DOHH2 (cell line): ENCODE measurements around the gene SLC15A5.

ENCODE experiments used
- CTCF ChIP-seq: fragments of 200-600 bp; sonication (generic); IDR thresholded peaks from one replicate; pipeline ENCODE4 v1.5.1; 2014; ENCODE audit warnings: antibody characterized with exemption, mild to moderate bottlenecking, low read depth, low read length; ENCODE audit not compliant: poor library complexity, severe bottlenecking
- EZH2phosphoT487 ChIP-seq: fragments of 200-600 bp; sonication (generic); IDR thresholded peaks from 2 replicates; pipeline ENCODE4 v1.6.1; 2017; ENCODE audit warnings: borderline replicate concordance, mild to moderate bottlenecking, antibody characterized with exemption, low read length, moderate library complexity, mixed read lengths

GRCh38 chr12:16272222-16272621 is 5.3 kb downstream of the SLC15A5 start:
- TF ChIP-seq CTCF (no peak), EZH2phosphoT487 (no peak)
